CD4-positive, alpha-beta T cell treated with Interleukin-15 for 4 hours (primary cell): ENCODE measurements around the gene ZNF462.

Source experiments
- DNase-seq: peaks from one replicate; pipeline ENCODE4 v3.0.0-alpha.2; 2020; ENCODE audit warnings: low spot score

ZNF462 gene

GRCh38 chr9:106862110-106862820 lies 701 bp upstream of the ZNF462 start:
- DNase-seq, result no peak

DNA sequence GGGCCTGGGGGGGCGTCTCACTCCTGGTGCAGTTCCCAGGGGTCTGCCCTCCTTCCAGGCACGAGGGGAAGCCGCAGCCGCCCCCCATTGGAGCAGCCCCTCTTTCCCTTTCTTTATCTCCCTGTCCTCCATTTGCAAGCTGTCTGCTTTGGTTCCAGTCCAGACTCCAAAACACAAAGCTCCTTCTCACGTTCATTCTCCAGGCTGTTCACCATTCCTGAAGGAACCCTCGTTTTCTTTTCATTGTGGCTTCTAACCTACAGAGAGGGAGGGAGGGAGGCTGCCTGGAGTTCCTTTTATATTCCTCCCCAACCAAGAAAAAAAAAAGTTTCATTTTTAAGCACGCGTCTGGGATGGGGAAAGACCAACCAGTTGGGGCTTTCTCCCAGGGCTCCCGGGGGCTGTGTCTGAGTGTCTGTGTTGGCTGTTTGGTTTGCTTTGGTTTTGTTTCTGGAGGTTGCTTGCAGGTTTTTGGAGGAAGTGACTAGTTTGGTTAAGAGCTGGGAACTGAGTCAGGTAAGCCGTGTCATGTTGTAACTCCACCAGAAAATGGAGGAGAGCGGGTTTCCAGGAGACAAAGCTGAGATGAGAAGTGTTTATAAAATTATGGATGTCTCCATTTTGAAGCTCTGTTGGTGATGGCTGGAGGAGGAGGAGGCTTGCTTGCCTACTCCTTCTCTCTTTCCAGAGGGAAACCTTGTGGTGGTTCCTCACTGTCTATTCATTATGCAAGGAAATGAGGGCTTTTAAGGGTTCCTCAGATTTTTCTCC lies 1.6 kb downstream of the ZNF462 start:
- DNase-seq, result no peak

DNA sequence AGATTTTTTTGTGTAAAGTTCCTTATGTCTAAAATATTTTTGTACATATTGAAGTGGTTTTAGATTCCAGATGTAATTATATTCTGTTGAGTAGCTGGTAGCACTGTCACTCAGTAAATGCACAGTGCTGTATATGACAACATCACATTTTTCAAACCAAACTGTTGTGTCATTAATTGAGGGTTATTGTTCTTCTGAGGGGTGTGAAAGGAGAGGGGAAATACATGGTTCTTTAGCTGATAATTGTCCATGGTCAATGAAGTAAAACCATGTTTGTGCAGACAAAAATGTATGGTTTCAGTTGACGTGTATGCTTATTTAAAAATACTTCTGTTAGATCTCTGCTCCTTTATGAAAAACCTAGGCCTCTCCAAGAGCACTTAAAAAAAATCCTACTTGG lies 3.3 kb downstream of the ZNF462 start:
- DNase-seq, result no peak

DNA sequence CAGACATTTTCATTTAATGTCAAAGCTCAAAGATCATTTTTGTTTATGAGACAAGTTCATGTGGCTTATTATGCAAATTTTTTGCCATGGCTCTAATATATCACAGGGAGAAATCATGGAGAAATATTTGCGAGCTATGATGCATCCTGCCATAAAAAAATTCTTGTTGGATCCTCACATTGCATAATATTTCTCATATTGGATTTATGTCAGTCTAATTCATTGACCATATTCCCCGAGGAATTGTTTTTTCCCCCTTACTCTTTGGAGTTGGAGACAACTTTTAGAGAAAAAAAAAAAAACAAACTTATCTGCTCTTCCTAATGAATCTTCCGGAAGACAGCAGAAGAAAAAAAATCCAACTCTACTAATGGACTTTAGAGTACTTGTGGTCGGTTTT lies 4.3 kb downstream of the ZNF462 start:
- DNase-seq, result no peak

- DNase-seq, result no peak
Observed at GRCh38 chr9:106868087-106868486, 5.1 kb downstream of the ZNF462 start.

GRCh38 chr9:106868565-106868964 lies 5.6 kb downstream of the ZNF462 start:
- no peak for DNase-seq

DNA sequence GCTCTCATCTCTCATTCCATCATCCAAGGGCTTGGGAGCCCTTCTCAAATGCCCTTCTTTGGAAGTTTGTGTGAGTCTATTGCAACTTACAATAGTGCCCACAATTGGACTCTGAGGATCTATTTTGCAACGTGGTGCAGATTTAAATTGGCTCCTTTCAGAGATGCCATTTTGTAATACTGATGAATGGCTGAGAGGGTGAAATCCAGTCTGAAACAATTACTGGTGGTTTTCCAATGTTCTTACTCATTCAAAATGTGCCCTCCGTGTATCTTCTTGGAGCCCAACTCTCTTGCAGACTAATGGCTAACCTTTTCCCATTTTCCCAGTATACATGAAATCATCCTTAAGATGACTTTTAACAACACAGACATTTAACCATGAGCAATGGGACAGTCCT lies 6.1 kb downstream of the ZNF462 start:
- DNase-seq, result no peak

- no peak for DNase-seq
Observed at GRCh38 chr9:106869458-106869857, 6.5 kb downstream of the ZNF462 start.

- DNase-seq, result no peak
Observed at GRCh38 chr9:106872641-106873040, 9.7 kb downstream of the ZNF462 start.

DNA sequence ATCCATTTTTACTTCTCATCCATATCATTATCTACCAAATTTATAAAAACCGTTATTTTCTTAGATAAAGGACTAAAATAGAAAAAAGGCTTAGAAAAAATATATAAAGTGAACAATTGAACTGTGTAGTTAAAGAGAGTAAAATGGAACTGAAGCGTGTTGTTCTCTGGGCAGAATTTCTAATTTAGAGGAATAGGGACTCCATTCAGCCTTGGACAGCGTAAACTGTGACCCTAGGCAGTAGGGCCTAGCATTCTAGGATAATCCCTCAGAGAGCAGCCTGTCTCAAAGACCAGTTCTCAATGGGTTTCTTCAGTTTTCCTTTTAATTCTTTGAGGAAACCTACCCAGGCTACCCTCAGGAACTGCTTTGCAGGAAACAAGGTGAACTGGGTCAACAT lies 11.1 kb downstream of the ZNF462 start:
- no peak for DNase-seq

DNA sequence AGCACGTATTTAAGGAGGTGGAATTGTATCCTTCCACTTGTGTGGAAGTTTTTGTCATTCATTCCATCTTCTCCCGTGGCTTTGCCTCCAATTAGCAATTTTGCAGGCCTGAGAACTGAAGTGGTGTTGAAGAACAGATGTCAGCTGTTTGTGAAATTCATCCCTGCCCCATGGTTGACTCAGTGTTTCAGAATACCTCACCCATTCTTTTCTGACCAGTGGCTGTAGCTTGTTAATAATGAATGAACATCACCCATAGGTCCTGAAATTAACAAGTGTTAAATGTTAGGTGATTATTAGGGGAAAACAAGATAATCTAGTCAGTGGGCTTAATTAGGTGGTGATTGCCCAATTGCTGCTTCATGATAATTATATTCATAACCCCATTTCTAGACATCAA lies 11.7 kb downstream of the ZNF462 start:
- DNase-seq, result no peak

- DNase-seq, result no peak
Observed at GRCh38 chr9:106875529-106875928, 12.6 kb downstream of the ZNF462 start.

DNA sequence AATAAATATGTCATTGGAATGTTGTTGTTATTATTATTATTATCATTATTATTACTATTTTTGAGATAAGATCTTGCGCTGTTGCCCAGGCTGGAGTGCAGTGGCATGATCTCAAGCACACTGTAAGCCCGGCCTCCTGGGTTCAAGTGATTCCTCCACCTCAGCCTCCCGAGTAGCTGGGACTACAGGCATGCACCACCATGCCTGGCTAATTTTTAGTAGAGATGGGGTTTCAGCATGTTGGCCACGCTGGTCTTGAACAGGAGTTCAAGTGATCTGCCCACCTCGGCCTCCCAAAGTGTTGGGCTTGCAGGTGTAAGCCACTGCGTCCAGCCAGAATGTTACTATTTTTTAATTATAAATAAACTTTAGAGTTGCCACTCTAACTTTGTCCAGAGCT lies 14.4 kb downstream of the ZNF462 start:
- no peak for DNase-seq

DNA sequence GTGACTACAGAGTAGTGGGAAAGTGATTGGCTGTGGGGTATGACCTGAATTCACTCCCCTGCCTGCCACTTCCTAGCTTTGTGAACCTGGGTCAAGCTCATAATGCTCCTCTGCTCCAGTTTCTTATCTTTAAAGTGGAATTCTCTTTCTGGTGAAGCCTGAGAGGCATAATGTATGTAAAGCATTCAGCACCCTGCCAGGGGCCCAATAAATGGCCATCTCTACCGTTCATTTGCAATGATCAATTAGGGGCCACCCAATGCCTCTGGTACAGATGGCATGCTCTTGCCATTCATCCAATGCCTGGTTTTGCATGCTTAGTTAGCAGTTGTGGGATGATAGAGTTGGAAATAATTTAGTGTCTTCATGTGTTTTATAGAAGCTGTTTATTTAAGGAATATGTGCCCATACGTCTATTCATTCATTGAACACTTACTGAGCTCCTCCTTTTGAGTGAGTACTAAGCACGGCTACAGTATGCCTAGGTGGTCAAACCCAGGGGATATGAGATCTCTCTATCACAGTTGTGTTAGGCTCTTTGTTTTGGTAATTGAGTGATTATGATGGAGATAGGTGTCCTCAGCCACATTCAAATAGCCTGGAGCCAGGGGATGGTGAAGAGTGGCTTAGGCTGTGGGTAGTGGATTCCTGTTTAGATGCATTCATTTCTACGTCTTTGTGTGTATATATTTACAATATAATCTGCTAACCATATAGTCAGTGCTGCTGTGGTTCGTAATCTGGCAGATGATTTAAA lies 15.3 kb downstream of the ZNF462 start:
- DNase-seq, result no peak

GRCh38 chr9:106878934-106879333 lies 16.0 kb downstream of the ZNF462 start:
- DNase-seq, result no peak

DNA sequence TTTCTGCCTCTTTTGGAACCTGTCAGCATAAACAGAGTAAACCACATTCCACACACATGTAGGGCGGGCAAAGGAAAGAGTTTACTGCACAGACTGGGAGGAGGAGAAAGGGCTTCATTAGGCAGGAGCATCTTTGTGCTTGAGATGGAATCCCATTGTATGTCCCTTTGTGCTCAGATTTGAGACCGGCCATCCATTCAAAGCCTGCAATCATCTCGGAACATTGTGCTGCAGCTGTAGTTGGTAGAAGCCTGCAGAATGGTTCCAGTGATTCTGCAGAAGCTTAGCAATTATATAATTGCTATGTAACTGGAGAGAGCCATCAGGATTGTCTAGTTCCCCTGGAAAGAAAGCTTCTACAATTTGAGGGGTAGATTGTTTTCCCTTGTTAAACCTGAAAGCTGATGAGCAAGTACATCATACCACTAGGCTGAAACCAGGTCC lies 16.5 kb downstream of the ZNF462 start:
- DNase-seq, result no peak

- no peak for DNase-seq
Observed at GRCh38 chr9:106880081-106880480, 17.1 kb downstream of the ZNF462 start.

- no peak for DNase-seq
Observed at GRCh38 chr9:106880863-106881262, 17.9 kb downstream of the ZNF462 start.

- DNase-seq, result no peak
Observed at GRCh38 chr9:106883030-106883429, 20.1 kb downstream of the ZNF462 start.

- DNase-seq, result no peak
Observed at GRCh38 chr9:106883626-106884190, 20.7 kb downstream of the ZNF462 start.

DNA sequence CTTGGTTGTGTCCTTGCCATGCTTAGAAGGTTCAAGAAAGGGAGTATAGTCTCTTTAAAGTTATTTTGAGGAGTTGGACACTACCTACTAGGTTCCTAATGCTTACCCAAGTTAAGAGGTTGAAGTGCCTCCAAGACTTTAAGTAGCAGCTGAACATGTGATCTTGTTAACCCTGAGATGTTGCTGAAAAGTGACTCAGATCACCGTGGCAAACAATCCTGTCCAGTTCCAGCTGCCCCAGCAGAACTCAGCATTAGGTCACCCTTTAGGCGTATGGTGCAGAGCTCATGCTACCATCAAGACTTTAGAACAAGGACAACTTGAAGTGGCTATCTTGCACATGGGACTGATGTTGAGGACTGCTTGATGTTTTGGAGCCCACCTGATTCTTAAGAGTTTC lies 22.5 kb downstream of the ZNF462 start:
- DNase-seq, result no peak
